ENCODE data around the gene NUDT7. TPM values are rescaled to one million over a fixed set of nuclear protein-coding genes. Genes with fewer than 3 reads are reported as not detected.

The NUDT7 gene
- total and polyA plus RNA-seq, 2 experiments from 2014 or later: 5.6 to 14.3 TPM

DNA sequence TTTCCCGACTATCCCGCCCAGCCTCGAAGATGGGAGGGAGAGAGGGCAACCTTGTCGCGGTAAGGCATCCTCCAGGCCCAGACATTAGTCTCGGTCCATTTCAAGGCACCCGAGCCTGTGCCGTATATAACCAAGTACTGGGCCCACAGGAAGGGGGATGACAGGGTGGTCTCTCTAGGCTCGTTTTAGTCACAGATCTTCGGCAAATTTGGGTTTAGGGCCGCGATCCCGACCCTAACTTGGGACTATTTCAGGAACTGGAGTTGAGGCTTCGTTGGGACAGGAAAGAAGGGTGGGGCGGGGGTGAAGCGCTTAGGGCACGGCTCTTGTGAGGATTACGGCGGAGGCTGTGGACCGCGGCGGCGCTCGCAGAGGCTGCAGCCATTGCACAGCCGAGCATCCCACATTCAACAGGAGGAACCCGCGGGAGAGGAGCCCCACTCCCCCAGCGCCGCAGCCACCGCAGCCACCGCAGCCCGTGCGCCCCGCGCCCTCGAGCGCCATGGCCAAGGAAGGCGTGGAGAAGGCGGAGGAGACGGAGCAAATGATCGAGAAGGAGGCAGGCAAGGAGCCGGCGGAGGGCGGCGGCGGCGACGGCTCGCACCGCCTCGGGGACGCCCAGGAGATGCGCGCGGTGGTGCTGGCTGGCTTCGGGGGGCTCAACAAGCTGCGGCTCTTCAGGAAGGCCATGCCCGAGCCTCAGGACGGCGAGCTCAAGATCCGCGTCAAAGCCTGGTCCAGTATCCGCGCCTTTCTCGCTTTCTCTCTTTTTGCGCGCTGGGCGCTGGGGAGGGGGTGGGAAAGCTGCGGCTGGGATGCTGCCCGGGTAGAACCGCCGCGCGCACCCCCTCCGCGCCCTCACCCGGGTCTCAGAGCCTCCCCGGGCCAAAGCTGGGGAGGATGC, 66.1 kb downstream of the NUDT7 start, which contains the start of gene VAT1L:
TSS of gene VAT1L (plus strand) at position 384 of the 904 bp plus-strand sequence. CDS start at position 503, 119 bp downstream.
- H3F3A ChIP-seq (replicated peaks; ENCODE audit: low read depth): no peaks in the 10 kb centered on the region
- Mint-ChIP-seq H3K36me3 (ENCODE audit: low read depth) (peaks cover 6% of the 10 kb centered on the region; the same call in 1 of the 3 replicates), H3K4me3 (peak within 1 kb of the TSS; percentile 93), H3K4me1 (peaks cover 18% of the 10 kb centered on the region), H3K9me3 (peaks cover 7% of the 10 kb centered on the region; the same call in 1 of the 3 replicates), H3K27me3 (ENCODE audit: insufficient read depth, low read depth, poor library complexity) (peaks cover 24% of the 10 kb centered on the region), H3K27ac (no peak within 1 kb of the TSS)
- H4K20me1 ChIP-seq (replicated peaks; ENCODE audit: insufficient read depth): peaks cover 7% of the 10 kb centered on the region
- H3K27ac ChIP-seq (ENCODE audit: low read depth): no peak within 1 kb of the TSS
- peak within 1 kb of the TSS; percentile 93 for H3K4me2 ChIP-seq
- TF ChIP-seq POLR2AphosphoS5 (IDR thresholded peaks at IDR 0.05; ENCODE audit: low read depth) (peak; percentile 58), JUNB (IDR thresholded peaks at IDR 0.05; ENCODE audit: unreplicated experiment) (no peak), CREB1 (CRISPR knock-in tag; IDR thresholded peaks at IDR 0.05; ENCODE audit: low read depth) (no peak), EZH2phosphoT487 (IDR thresholded peaks at IDR 0.05; ENCODE audit: unreplicated experiment) (no peak)
- H3K4me1 ChIP-seq (ENCODE audit: insufficient read depth): peaks cover 14% of the 10 kb centered on the region
- DNase-seq (ENCODE audit: low spot score) (peak; percentile 78), ATAC-seq (peak; percentile 86)
- H3K4me3 ChIP-seq: peak within 1 kb of the TSS; percentile 92
- no peaks in the 10 kb centered on the region for H3K9me2 ChIP-seq (ENCODE audit: insufficient read depth)
- H2AFZ ChIP-seq: peak within 1 kb of the TSS; percentile 99
- no peaks in the 10 kb centered on the region for H3K36me3 ChIP-seq (ENCODE audit: insufficient read depth)
- H3K27me3 ChIP-seq (ENCODE audit: insufficient read depth): peaks cover 41% of the 10 kb centered on the region
- H3K79me2 ChIP-seq (replicated peaks; ENCODE audit: insufficient read depth): peaks cover 31% of the 10 kb centered on the region

DNA sequence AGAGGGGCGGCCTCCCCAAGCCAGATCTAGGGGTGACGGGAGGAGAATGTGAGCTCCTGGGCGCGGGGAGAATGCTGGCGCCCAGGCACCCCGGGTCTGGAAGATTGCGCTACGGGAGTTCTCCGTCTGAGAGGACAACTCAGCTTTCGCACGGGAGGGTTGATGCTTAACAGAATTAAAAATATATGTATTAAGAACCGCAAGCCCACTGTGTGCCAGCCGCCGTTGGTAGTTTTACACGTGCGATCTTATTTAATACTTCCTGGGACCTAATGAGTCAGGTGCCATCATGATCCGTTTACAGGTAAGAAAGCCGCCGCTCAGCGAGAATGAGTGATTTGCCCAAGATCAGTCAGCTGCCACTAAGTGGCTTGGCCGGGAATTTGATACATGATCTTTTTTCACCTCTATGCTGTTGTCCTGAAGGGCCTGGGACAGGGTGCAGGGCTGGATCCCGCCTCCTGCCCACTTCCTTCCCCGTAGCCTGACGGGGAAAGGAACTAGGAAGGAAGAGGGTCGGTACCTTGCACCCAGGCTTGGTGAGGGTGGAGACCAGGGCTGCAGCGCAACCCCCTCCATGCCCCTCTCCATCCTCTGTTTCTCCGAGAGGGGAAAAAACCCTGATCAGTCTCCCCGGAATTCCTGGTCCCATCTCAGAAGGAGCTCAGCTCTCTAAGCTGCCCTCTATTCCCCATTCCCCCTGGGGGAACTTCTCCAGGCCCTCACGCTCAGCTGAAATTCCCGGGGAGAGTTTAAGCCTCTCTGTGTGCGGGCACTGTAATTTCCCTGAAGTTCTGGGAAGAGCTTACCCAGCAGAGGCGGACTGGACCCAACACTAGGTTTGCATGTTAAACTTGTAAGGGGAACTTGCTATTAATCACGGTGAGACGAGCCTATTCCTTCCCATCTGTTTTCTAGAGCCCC, 67.0 kb downstream of the NUDT7 start:
- H3K36me3 ChIP-seq (ENCODE audit: insufficient read depth): no peaks in the 10 kb centered on the region
- Mint-ChIP-seq H3K4me1 (peaks cover 18% of the 10 kb centered on the region), H3K9me3 (no peaks in the 10 kb centered on the region), H3K36me3 (ENCODE audit: low read depth) (no peaks in the 10 kb centered on the region), H3K27me3 (ENCODE audit: insufficient read depth, low read depth, poor library complexity) (peaks cover 24% of the 10 kb centered on the region), H3K4me3 (peak overlapping the region; percentile 93), H3K27ac (no peak overlapping the region)
- peaks cover 41% of the 10 kb centered on the region for H3K27me3 ChIP-seq (ENCODE audit: insufficient read depth)
- peaks cover 7% of the 10 kb centered on the region for H4K20me1 ChIP-seq (replicated peaks; ENCODE audit: insufficient read depth)
- TF ChIP-seq EZH2 (IDR thresholded peaks at IDR 0.05; ENCODE audit: low read depth, unreplicated experiment) (peak; percentile 52), CREB1 (CRISPR knock-in tag; IDR thresholded peaks at IDR 0.05; ENCODE audit: low read depth) (no peak)
- H3K4me2 ChIP-seq: peak overlapping the region; percentile 93
- H3K4me1 ChIP-seq (ENCODE audit: insufficient read depth): peaks cover 14% of the 10 kb centered on the region
- ATAC-seq (peak; percentile 28), DNase-seq (ENCODE audit: low spot score) (peak; percentile 63)
- peaks cover 39% of the 10 kb centered on the region for H3K79me2 ChIP-seq (replicated peaks; ENCODE audit: insufficient read depth)
- H2AFZ ChIP-seq: peak overlapping the region; percentile 99
- no peak overlapping the region for H3K27ac ChIP-seq (ENCODE audit: low read depth)
- H3F3A ChIP-seq (replicated peaks; ENCODE audit: low read depth): no peaks in the 10 kb centered on the region
- peak overlapping the region; percentile 92 for H3K4me3 ChIP-seq
- 0 out of 2 replicates have a peak, but pooled peaks cover 3% of the 10 kb centered on the region for H3K9me2 ChIP-seq (ENCODE audit: insufficient read depth)

DNA sequence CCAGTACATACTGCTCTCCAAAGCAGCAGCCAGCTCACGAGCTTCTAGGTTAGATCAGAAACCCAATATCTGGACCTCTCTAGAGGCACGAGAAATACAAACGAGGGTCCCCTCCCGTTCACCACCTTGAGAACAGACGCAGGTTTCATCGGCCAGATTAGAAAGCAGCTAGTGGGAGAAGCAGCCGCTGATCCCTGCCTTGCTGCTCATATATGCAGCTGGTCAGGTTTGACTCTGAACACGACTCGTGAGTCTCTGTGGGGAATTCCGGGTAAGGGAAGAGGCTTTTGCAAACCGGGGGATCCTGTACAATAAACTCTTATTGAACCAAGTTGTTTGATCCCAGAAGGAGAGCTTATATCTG, 67.7 kb downstream of the NUDT7 start:
- Mint-ChIP-seq H3K36me3 (ENCODE audit: low read depth) (no peaks in the 10 kb centered on the region), H3K27me3 (ENCODE audit: insufficient read depth, low read depth, poor library complexity) (peaks cover 24% of the 10 kb centered on the region), H3K9me3 (no peaks in the 10 kb centered on the region), H3K27ac (no peak overlapping the region), H3K4me3 (peak overlapping the region; percentile 93), H3K4me1 (peaks cover 18% of the 10 kb centered on the region)
- peaks cover 46% of the 10 kb centered on the region for H3K79me2 ChIP-seq (replicated peaks; ENCODE audit: insufficient read depth)
- peak; percentile 15 for DNase-seq (ENCODE audit: low spot score)
- H2AFZ ChIP-seq: peak overlapping the region; percentile 99; the same call in 1 of the 2 replicates
- no peak; the same call in 2 of the 3 replicates for ATAC-seq
- H3K4me2 ChIP-seq: peak overlapping the region; percentile 93
- no peak overlapping the region for H3K27ac ChIP-seq (ENCODE audit: low read depth)
- H4K20me1 ChIP-seq (replicated peaks; ENCODE audit: insufficient read depth): peaks cover 7% of the 10 kb centered on the region
- peaks cover 14% of the 10 kb centered on the region for H3K4me1 ChIP-seq (ENCODE audit: insufficient read depth)
- H3K9me2 ChIP-seq (ENCODE audit: insufficient read depth): 0 out of 2 replicates have a peak, but pooled peaks cover 3% of the 10 kb centered on the region
- peak overlapping the region; percentile 92 for H3K4me3 ChIP-seq
- no peaks in the 10 kb centered on the region for H3K36me3 ChIP-seq (ENCODE audit: insufficient read depth)
- no peaks in the 10 kb centered on the region for H3F3A ChIP-seq (replicated peaks; ENCODE audit: low read depth)
- peaks cover 41% of the 10 kb centered on the region for H3K27me3 ChIP-seq (ENCODE audit: insufficient read depth)
- no peak for TF ChIP-seq EZH2 (IDR thresholded peaks at IDR 0.05; ENCODE audit: low read depth, unreplicated experiment)
- TF ChIP-seq, protein P1, sequence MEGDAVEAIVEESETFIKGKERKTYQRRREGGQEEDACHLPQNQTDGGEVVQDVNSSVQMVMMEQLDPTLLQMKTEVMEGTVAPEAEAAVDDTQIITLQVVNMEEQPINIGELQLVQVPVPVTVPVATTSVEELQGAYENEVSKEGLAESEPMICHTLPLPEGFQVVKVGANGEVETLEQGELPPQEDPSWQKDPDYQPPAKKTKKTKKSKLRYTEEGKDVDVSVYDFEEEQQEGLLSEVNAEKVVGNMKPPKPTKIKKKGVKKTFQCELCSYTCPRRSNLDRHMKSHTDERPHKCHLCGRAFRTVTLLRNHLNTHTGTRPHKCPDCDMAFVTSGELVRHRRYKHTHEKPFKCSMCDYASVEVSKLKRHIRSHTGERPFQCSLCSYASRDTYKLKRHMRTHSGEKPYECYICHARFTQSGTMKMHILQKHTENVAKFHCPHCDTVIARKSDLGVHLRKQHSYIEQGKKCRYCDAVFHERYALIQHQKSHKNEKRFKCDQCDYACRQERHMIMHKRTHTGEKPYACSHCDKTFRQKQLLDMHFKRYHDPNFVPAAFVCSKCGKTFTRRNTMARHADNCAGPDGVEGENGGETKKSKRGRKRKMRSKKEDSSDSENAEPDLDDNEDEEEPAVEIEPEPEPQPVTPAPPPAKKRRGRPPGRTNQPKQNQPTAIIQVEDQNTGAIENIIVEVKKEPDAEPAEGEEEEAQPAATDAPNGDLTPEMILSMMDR (conservative IDR thresholded peaks at IDR 0.05; ENCODE audit: low read depth in 2 of 2): no peak
- TF ChIP-seq CREB1 (CRISPR knock-in tag; IDR thresholded peaks at IDR 0.05; ENCODE audit: low read depth): no peak
- TF ChIP-seq, protein P2, sequence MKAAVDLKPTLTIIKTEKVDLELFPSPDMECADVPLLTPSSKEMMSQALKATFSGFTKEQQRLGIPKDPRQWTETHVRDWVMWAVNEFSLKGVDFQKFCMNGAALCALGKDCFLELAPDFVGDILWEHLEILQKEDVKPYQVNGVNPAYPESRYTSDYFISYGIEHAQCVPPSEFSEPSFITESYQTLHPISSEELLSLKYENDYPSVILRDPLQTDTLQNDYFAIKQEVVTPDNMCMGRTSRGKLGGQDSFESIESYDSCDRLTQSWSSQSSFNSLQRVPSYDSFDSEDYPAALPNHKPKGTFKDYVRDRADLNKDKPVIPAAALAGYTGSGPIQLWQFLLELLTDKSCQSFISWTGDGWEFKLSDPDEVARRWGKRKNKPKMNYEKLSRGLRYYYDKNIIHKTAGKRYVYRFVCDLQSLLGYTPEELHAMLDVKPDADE (IDR thresholded peaks at IDR 0.05): no peak
- TF ChIP-seq NANOG (IDR thresholded peaks at IDR 0.05; ENCODE audit: borderline replicate concordance): no peak
